ENCODE measurements around the gene SUB1. TPM values are rescaled to one million over a fixed set of nuclear protein-coding genes. Genes with fewer than 3 reads are reported as not detected.
"Not testable (repeated sequence)": the region's sequence is repeated elsewhere in the genome, so short reads cannot be mapped to it uniquely, and the experiment has no call there.

Gene SUB1
- total RNA-seq, 1 donor, result 301 TPM

- Histone ChIP-seq H3K9me3 (ENCODE audit: low read depth, low read length) (no peaks in the 10 kb centered on the region), H3K4me3 (ENCODE audit: low read length) (no peak overlapping the region), H3K27me3 (ENCODE audit: insufficient read depth, low read length) (no peaks in the 10 kb centered on the region), H3K4me1 (ENCODE audit: insufficient read depth, low read length) (no peaks in the 10 kb centered on the region)
These were observed 45.6 kb downstream of the SUB1 start for GRCh38 chr5:32630867-32631491.

- not testable (repeated sequence) for H3K27me3 ChIP-seq (ENCODE audit: insufficient read depth, low read length); H3K9me3 ChIP-seq (ENCODE audit: low read depth, low read length); H3K4me3 ChIP-seq (ENCODE audit: low read length); H3K4me1 ChIP-seq (ENCODE audit: insufficient read depth, low read length)
These were observed 47.7 kb downstream of the SUB1 start for GRCh38 chr5:32633017-32633416.

GRCh38 chr5:32638309-32638708, 53.0 kb downstream of the SUB1 start:
- H3K9me3 ChIP-seq (ENCODE audit: low read depth, low read length), result no peaks in the 10 kb centered on the region
- H3K4me1 ChIP-seq (ENCODE audit: insufficient read depth, low read length), result no peaks in the 10 kb centered on the region
- H3K4me3 ChIP-seq (ENCODE audit: low read length), result no peak overlapping the region
- H3K27me3 ChIP-seq (ENCODE audit: insufficient read depth, low read length), result no peaks in the 10 kb centered on the region

- H3K27me3 ChIP-seq (ENCODE audit: insufficient read depth, low read length), result no peaks in the 10 kb centered on the region
- no peaks in the 10 kb centered on the region for H3K9me3 ChIP-seq (ENCODE audit: low read depth, low read length)
- no peaks in the 10 kb centered on the region for H3K4me1 ChIP-seq (ENCODE audit: insufficient read depth, low read length)
- H3K4me3 ChIP-seq (ENCODE audit: low read length), result no peak overlapping the region
These were observed 54.6 kb downstream of the SUB1 start for GRCh38 chr5:32639943-32640342.

- H3K4me3 ChIP-seq (ENCODE audit: low read length), result no peak overlapping the region
- H3K27me3 ChIP-seq (ENCODE audit: insufficient read depth, low read length), result no peaks in the 10 kb centered on the region
- no peaks in the 10 kb centered on the region for H3K4me1 ChIP-seq (ENCODE audit: insufficient read depth, low read length)
- no peaks in the 10 kb centered on the region for H3K9me3 ChIP-seq (ENCODE audit: low read depth, low read length)
These were observed 57.1 kb downstream of the SUB1 start for GRCh38 chr5:32642276-32643002.

- Histone ChIP-seq H3K9me3 (ENCODE audit: low read depth, low read length) (no peaks in the 10 kb centered on the region), H3K4me1 (ENCODE audit: insufficient read depth, low read length) (no peaks in the 10 kb centered on the region), H3K27me3 (ENCODE audit: insufficient read depth, low read length) (no peaks in the 10 kb centered on the region), H3K4me3 (ENCODE audit: low read length) (no peak overlapping the region)
These were observed 59.9 kb downstream of the SUB1 start for GRCh38 chr5:32645246-32645645.

GRCh38 chr5:32646061-32646969, 61.0 kb downstream of the SUB1 start:
- H3K9me3 ChIP-seq (ENCODE audit: low read depth, low read length), result no peaks in the 10 kb centered on the region
- no peaks in the 10 kb centered on the region for H3K4me1 ChIP-seq (ENCODE audit: insufficient read depth, low read length)
- H3K27me3 ChIP-seq (ENCODE audit: insufficient read depth, low read length), result no peaks in the 10 kb centered on the region
- no peak overlapping the region for H3K4me3 ChIP-seq (ENCODE audit: low read length)

- no peaks in the 10 kb centered on the region for H3K27me3 ChIP-seq (ENCODE audit: insufficient read depth, low read length)
- H3K4me1 ChIP-seq (ENCODE audit: insufficient read depth, low read length), result no peaks in the 10 kb centered on the region
- no peaks in the 10 kb centered on the region for H3K9me3 ChIP-seq (ENCODE audit: low read depth, low read length)
- no peak overlapping the region for H3K4me3 ChIP-seq (ENCODE audit: low read length)
These were observed 65.7 kb downstream of the SUB1 start for GRCh38 chr5:32651088-32651487.

- Histone ChIP-seq H3K4me3 (ENCODE audit: low read length) (no peak overlapping the region), H3K27me3 (ENCODE audit: insufficient read depth, low read length) (no peaks in the 10 kb centered on the region), H3K9me3 (ENCODE audit: low read depth, low read length) (no peaks in the 10 kb centered on the region), H3K4me1 (ENCODE audit: insufficient read depth, low read length) (no peaks in the 10 kb centered on the region)
These were observed 66.3 kb downstream of the SUB1 start for GRCh38 chr5:32651638-32652037.

Other genes with a start within 250 kb of the SUB1 start
- gene ZFR, start 140.8 kb upstream of the SUB1 start, total RNA-seq, result 91.8 TPM
- gene NPR3, start 125.8 kb downstream of the SUB1 start, total RNA-seq, result 0.52 TPM